Activated CD8-positive, alpha-beta T cell treated with anti-CD3 and anti-CD28 coated beads for 36 hours (primary cell): ENCODE measurements around the gene ACE. TPM values are rescaled to one million over a fixed set of nuclear protein-coding genes. Genes with fewer than 3 reads are reported as not detected.

ENCODE experiments used
- ATAC-seq: fragments of 200-7000 bp; cut with Tn5 transposase; one replicate; pipeline ENCODE4 v1.10.0; 2021; ENCODE audit warnings: mild to moderate bottlenecking, moderate library complexity
- CTCF ChIA-PET: fragments of 350-600 bp; sonication (Branson Sonifier 250); formaldehyde crosslinking; loops from one replicate; lab custom pipeline; 2021; ENCODE audit warnings: antibody characterized with exemption; lab: Charles Lee
- POLR2A ChIA-PET: fragments of 350-600 bp; sonication (Branson Sonifier 250); formaldehyde crosslinking; loops from one replicate; lab custom pipeline; 2021; ENCODE audit warnings: antibody characterized with exemption; lab: Charles Lee
- DNase-seq: peaks from one replicate; pipeline ENCODE4 v3.0.0-alpha.2; 2020
- H3K27ac Mint-ChIP-seq: one replicate; pipeline ENCODE4 v1.8.0; 2021; ENCODE audit warnings: mild to moderate bottlenecking, mixed read lengths
- H3K27me3 Mint-ChIP-seq: one replicate; pipeline ENCODE4 v1.8.0; 2021; ENCODE audit warnings: mixed read lengths
- H3K36me3 Mint-ChIP-seq: one replicate; pipeline ENCODE4 v1.8.0; 2021; ENCODE audit warnings: low read depth, mixed read lengths
- H3K4me1 Mint-ChIP-seq: one replicate; pipeline ENCODE4 v1.8.0; 2021; ENCODE audit warnings: low read depth, mixed read lengths
- H3K4me3 Mint-ChIP-seq: one replicate; pipeline ENCODE4 v1.8.0; 2021; ENCODE audit warnings: mild to moderate bottlenecking, moderate library complexity, mixed read lengths
- H3K9me3 Mint-ChIP-seq: one replicate; pipeline ENCODE4 v1.8.0; 2021; ENCODE audit warnings: mixed read lengths
- CTCF ChIP-seq: fragments of 200-600 bp; IDR thresholded peaks from one replicate; pipeline ENCODE4 v1.8.0; 2022; ENCODE audit warnings: antibody characterized with exemption, mild to moderate bottlenecking
- intact Hi-C: fragments of 100-400 bp; cut with micrococcal nuclease; formaldehyde crosslinking; loops from one replicate; pipeline ENCODE4 v1.10.0; 2022
- total RNA-seq, 2 experiments: library from RNA; stranded (reverse); gene quantifications; one replicate each; pipeline ENCODE4 v1.2.3, GENCODE V29; 2021

Gene ACE
- total RNA-seq, 2 experiments from 2014 or later = 0.36 to 0.51 TPM

DNA sequence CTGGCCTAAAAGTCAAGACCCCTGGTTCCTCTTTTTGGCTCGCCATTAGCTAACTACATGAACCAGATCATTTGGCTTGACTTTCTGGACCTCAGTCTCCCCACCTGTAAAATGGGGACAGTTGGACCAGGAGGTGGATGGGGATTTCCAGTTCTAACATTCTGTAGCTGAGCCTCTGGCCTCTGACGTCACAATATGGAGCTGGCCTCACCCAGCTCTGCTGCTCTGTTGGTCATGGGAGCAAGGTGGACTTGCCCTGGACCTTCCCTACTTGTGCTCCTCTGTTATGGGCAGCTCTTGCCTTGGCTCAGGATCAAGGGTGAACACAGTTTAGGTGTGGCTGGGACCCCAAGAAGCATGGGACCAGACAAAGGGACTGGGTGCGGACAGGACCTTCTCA lies 29.8 kb downstream of the ACE start:
- Mint-ChIP-seq H3K36me3 (no peaks in the 10 kb centered on the region), H3K9me3 (peaks cover 3% of the 10 kb centered on the region), H3K4me3 (no peak overlapping the region), H3K27me3 (peaks cover 24% of the 10 kb centered on the region), H3K27ac (no peak overlapping the region), H3K4me1 (peaks cover 2% of the 10 kb centered on the region)
- CTCF ChIA-PET = interaction anchor here (1.1 kb wide), 1 partner anchor 106 kb away, joined by 4 read pairs; no protein-coding TSS in a partner anchor
- TF ChIP-seq CTCF = no peak
- POLR2A ChIA-PET = interaction anchor here (0.6 kb wide), 1 partner anchor 15 kb away, joined by 3 read pairs; no protein-coding TSS in a partner anchor
- ATAC-seq (no peak), DNase-seq (no peak)
- intact Hi-C loops = no loop called here

DNA sequence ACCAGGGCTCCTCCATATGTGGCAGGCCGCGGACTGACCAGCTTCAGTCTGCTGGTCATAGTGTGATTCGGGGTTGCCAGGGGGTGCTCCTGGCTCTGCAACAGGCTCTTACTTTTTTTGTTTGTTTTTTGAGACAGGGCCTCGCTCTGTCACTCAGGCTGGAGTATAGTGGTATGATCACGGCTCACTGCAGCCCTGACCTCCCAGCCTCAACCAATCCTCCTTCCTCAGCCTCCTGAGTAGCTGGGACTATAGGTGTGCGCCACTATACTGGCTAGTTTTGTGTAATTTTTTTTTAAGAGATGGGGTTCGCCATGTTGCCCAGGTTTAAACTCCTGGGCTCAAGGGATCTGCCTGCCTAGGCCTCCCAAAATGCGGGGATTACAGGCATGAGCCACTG lies 34.5 kb downstream of the ACE start:
- Mint-ChIP-seq H3K9me3 (no peaks in the 10 kb centered on the region), H3K4me1 (no peaks in the 10 kb centered on the region), H3K4me3 (no peak overlapping the region), H3K36me3 (no peaks in the 10 kb centered on the region), H3K27me3 (peaks cover 7% of the 10 kb centered on the region), H3K27ac (no peak overlapping the region)
- ChIA-PET POLR2A (no interaction called here), CTCF (no interaction called here)
- no peak for ATAC-seq
- TF ChIP-seq CTCF = no peak
- DNase-seq = no peak
- intact Hi-C loops = no loop called here

DNA sequence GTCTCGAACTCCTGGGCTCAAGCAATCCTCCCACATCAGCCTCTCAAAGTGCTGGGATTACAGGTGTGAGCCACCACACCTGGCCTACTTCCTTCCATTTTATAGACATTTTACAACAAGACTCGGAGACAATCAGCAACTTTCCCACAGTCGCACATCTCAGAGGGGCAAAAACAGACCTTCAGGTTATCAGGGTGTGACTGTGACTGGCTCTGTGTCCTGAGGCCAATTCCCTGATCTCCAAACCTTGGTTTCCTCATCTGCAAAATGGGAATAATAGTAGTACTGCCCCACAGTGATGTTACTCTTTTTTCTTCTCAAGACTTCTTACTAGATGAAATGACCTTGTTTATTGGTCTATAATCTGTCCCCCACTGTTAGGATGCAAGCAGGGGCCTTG lies 35.5 kb downstream of the ACE start:
- Mint-ChIP-seq H3K36me3 (no peaks in the 10 kb centered on the region), H3K27me3 (peaks cover 5% of the 10 kb centered on the region), H3K4me1 (peaks cover 8% of the 10 kb centered on the region), H3K4me3 (no peak overlapping the region), H3K27ac (no peak overlapping the region), H3K9me3 (no peaks in the 10 kb centered on the region)
- ChIA-PET CTCF (no interaction called here), POLR2A (no interaction called here)
- DNase-seq (no peak), ATAC-seq (no peak)
- TF ChIP-seq CTCF = no peak
- intact Hi-C loops = no loop called here

DNA sequence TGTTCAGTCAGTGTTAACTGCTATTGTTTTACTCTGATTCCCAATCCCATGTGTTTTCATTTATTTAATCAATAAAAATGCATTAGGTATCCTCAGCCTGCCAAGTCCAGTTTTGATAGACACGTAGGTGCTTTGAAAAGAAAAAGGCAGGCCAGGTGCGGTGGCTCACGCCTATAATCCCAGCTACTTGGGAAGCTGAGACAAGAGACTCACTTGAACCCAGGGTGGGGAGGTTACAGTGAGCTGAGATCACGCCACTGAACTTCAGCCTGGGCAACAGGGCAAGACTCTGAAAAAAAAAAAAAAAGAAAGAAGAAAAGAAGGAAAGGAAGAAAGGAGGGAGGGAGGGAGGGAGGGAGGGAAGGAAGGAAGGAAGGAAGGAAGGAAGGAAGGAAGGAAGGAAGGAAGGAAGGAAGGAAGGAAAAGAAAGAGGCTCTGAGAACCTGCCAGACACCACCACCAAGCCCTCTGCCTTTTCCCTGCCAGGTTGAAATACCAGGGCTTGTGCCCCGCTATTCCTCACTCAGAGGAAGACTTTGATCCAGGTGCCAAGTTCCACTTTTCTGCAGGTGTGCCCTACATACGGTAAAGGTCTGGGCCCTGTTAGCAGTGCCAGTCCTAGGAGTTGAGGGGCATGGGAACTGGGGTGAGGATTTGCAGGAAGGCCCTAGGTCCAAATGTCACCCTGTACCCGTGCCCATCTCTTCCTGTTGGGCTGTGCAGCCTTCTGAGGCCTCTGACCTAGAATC lies 36.2 kb downstream of the ACE start:
- POLR2A ChIA-PET = no interaction called here
- CTCF ChIA-PET = no interaction called here

More for the DNA sequence above, 36.2 kb downstream of the ACE start:
- no peaks in the 10 kb centered on the region for H3K9me3 Mint-ChIP-seq
- no peak overlapping the region for H3K4me3 Mint-ChIP-seq
- no peak for TF ChIP-seq CTCF
- no peak for DNase-seq
- H3K4me1 Mint-ChIP-seq = peaks cover 13% of the 10 kb centered on the region
- H3K27me3 Mint-ChIP-seq = peaks cover 5% of the 10 kb centered on the region
- H3K27ac Mint-ChIP-seq = no peak overlapping the region
- intact Hi-C loops = no loop called here
- ATAC-seq = no peak
- no peaks in the 10 kb centered on the region for H3K36me3 Mint-ChIP-seq
